NCI-H226 (cell line): ENCODE measurements around the gene KLK11.

Experiments used
- DNase-seq: peaks from one replicate; pipeline ENCODE4 v3.0.0-alpha.2; 2015

Gene KLK11

DNA sequence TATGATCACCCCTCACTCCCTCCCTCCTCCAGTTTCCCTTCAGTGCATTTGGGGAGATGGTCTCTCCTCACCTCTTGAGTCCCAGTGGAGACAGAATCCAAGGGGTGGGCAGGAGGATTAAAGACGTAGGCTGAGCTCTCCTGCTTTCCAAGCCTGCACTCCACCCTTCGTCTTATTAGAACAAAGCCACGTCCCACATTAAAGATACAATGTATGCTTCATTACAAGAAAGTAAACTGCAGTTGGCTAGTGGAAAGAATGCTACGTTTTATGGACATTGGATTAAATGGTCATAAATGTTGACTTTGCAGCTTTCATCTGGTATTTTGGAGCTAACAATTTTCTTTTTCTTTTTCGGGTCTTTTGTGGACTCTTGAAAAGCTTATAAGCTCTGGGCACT, 1.5 kb upstream of the KLK11 start:
- DNase-seq: no peak

DNA sequence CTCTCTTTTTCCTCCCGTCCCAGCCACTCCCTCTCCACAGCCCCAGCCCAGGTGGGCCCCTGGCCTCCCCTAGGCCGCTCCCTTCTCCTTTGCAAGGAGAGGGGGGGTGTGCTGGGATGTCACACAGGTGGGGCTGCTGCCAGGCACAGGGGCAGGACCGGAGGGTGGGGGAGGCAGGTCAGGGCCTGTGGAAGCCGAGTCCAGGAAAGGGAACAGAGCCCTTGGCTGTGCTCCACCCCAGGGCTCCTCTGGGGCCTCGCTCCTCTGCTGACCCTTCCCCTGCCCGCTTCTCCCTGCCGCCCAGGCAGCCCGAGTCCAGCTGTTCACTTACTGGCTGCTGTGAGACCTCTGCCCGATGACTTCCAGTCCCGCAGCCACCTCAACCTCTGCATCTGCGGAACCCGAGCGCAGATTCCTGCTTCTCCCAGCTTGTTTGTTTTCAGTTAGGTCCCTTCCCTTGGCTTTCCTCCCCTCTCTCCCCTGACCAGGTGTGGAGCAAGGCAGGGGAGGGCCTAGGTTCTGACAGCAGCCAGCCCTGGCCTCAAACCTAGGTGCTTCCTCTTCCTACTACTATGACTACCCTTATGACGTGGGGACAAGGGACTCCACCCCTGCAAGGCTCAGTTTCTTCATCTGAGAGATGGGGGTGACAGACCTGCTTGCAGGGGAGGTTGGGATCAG, 850 bp upstream of the KLK11 start:
- no peak for DNase-seq

DNA sequence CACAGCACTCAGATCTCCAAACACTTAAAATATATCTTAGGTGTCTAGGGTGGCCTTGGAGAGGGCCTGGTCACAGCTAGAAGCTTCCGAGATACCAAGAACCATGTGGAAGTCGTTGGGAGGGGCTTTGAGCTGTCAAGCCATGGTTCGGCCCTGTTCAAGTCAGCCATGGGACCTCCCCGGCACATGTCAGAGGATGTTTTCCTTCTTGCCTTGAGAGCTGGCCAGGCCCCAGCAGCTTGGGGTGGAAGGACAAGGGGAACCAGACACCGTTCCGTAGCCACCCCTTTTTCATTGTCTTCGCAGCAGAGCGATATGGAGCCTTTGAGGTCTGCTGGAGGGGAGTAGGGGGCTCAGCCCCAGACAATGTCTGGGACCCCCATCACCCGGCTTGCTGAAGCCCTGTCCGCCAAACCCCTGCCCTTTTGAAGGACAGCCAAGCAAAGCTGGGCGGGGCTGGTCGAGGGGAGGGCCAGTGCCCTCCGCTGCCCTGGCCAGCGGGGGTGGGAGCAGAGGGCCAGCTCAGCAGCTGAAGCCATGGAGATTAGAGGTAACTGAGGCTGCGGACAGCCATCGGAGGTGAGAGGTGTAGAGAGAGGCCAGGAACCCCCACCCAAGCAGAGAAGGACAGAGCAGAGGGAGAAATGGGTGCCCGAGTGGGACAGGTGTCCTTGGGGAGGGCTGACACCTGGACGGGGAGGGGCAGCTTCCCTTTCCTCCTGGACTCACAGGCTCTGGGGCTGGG, 435 bp downstream of the KLK11 start:
- peak; percentile 64 for DNase-seq

DNA sequence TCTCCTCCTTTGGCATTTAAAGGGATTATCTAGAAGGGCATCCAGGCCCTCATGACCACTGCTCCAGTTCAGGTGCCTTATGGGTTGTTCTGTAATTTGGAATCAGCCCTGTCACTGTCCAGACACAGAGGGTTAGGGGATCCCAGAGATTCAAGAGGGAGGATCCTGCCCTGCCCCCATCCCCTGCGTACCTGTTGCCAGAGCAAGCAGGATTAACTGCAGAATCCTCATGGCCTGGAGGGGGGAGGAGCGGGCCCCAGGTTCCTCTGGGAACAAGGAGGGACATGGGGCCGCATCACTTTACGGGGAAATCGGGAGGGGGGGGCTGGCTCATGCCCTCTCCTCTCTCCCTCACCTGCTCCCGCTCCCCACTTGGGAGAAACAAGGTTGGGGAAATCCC, 1.0 kb downstream of the KLK11 start:
- DNase-seq: no peak

DNA sequence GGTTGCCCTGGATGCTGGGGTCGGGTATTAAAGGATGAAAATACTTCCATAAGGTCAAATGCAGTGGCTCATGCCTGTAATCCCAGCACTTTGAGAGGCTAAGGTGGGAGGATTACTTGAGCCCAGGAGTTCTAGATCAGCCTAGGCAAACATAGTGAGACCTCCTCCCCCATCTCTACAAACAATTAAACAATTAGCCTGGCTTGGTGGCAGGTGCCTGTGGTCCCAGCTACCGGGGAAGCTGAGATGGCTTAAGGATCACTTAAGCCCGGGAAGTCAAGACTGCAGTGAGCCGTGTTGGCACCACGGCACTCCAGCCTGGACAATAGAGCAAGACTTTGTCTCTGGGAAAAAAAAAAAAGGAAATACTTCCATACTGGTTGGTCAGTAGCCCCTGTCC, 1.5 kb downstream of the KLK11 start:
- no peak for DNase-seq

DNA sequence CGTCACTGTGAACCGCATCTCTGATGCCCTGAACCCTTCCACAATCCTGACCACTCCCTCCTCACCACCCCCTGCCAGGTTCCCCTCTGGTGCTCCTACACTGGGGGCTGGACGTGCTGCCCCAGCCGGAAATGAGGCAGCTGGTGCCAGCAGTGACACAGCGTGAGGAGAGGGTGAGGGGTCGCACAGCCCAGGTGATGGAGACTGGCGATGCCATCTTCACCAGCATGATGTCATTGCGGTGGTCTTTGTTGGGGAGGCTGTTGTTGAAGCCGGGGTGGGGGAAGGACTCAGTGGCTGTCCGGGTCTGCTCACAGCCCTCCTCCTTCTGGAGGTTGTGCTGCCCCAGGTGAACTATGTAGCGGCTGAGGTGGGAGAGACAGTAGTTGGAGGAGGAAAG, 2.5 kb downstream of the KLK11 start:
- no peak for DNase-seq

DNA sequence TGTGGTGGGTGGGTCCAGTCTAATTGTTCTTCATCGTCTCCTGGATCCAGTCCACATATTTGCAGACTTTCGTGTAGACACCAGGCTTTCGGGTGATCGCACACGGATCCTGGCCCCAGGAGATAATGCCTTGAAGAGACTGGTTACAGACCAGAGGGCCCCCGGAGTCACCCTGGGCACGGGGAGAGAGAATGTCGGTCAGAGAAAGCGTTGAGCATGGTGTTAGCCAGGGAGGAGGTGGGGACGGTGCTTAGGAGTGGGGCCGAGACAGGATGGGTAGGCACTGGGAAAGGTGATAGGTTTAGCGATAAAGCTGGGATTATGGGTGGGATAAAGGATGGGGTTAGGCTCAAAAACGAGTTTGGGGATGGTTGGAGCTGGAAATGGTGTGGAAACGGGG, 3.9 kb downstream of the KLK11 start:
- no peak for DNase-seq

DNA sequence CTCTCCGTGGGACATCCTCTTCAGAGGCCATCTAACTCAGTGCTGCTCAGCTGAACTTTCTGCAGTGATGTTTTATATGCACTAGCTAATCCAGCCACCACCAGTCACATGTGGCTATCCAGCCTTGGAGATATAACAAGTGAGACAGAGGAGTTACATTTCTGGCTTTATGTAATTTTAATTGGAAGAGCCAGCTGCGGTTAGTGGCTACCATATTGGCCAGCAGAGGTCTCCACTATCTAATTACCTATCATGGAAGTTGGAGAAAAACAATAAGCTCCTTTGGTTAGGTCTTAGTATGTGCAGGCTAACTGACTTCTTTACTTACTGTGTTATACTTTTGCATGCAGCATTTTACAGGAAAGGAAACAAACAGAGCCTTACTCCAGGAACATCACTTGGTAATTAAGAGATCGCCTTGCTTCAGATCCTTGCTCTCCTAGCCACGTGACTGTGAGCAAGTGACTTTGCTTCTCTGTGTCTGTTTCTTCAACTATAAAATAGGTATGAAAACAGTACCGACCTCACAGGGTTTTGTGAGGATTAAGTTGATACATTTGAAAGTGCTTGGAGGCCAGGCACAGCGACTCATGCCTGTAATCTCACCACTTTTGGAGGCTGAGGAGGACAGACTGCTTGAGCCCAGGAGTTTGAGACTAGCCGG, 5.3 kb downstream of the KLK11 start:
- peak; percentile 31 for DNase-seq

DNA sequence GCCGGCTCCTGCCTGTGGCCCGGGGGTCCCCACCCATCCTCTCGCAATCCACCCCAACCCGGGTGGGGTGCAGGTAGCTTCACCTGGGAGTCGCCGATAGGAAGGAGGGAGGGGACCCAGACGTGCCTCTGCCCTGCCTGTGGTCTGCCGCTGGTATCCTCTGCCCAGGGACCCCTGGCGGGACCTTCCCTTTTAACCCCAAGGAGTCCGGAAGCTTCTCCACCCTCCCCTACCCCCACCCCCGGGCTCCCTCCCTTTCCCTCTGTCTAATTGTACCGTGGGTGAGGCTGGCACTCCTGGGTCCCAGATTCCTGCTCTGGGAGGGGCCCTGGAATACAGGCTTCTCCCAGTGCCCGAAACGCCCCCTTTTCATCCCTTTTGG, 6.9 kb downstream of the KLK11 start, which contains the start of gene KLK10:
KLK10 (minus strand) TSS at position 166 of the 382 bp plus-strand sequence. CDS start 579 bp downstream, outside the sequence.
- DNase-seq: peak; percentile 85

DNA sequence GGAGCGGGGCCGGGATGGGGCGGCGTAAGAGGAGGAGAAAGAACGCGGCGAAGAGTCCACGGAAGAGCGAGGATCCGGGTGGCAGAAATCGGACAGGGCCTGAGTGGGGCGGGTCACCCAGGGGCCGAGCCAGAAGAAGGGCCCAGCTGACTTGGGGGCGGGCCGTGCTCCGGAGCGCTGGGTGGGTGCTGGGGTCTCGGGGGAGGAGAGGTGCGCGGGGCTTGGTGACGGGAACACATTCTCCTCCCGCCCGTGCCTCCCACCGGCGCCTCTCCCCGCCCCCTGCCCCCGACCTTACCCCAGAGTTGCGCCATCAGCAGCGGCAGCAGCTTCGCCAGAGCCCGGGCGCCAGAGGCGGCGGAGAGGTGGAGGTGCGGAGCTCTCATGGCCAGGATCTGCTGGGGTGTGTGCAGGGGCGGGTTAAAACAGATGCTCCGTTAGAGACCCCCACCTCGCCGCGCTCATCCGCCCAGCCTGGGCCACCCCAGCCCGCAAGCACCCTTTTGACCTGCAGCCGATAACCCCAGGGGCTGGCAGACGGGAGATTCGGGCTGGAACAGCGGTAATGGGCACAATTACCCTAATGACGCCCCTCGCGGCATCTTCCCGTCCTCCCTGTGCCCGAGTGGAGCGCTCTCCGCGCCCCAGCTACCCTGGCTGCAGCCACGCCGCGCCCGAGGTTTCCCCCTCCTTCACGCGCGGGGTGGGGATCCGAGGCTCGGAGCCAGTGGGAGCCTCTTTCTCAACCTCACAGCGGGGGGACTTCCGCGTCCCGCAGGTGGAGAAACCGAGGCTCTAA, 7.5 kb downstream of the KLK11 start:
- peak; percentile 79 for DNase-seq

DNA sequence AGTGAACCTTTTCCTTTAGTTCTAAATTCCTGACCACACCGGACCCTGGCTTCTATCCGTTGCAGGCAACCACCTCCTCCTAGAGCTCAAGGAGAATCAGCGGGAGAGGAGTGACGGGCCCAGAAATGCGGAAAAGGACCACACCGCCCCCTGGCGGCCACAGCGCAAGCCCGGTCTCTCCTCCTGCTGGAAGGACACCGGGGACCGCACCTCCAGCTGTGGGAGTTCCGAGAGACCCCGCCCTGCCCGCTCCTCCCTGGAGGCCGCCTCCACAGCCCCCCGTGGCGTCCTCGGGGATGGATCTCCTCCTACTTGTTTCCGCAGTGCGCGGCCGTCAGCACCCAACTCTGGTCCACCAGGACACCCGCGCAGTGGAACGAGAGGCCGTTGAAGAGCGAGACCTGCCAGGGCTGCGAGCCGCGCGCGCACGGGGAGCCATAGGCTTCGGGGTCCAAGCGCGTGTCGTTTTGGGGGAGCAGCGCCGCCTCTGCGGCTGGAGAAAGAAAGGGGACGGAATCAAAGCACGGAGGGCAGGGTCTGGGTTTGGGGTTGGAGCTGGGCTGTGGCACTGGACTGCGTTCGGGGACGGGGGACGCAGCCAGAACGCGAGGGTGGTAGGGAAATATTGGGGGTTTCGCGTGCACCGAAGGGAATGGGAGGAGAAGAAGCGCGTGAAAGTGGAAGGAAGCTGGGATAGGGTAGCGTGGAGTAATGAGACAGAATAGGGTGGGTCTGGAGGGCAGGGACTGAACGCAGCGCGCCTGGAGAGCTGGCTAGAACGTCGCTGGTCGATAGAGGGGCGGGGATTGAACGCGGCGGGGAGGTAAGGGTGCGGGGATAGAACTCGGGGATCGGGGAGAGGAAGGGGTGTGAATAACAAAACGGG, 9.4 kb downstream of the KLK11 start:
- peak; percentile 73 for DNase-seq

DNA sequence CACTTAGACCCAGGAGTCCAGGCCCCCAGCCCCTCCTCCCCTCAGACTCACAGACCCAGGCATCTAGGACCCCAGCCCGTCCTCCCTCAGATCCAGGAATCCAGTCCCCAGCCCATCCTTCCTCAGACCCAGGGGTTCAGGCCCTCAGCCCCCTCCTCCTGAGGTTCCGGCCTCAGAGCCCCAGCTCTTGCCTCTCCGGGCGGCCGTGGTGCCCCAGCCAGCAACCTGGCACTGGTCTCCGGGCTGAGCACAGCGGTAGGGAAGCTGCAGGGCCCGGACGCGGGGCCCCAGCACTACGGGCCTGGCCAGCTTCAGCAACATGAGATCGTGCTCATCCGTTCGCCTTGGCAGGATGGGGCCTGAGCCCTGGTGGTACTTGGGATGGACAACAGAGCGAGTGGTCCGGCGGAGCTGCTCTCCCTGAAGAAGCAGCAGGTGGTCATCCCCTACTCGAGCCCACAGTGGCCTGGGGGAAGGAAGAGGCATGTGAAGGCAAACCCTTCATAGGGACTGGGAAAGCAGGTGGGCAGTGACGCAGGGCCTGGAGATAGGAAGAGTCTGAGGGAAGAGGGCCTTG, 10.6 kb downstream of the KLK11 start:
- no peak for DNase-seq

DNA sequence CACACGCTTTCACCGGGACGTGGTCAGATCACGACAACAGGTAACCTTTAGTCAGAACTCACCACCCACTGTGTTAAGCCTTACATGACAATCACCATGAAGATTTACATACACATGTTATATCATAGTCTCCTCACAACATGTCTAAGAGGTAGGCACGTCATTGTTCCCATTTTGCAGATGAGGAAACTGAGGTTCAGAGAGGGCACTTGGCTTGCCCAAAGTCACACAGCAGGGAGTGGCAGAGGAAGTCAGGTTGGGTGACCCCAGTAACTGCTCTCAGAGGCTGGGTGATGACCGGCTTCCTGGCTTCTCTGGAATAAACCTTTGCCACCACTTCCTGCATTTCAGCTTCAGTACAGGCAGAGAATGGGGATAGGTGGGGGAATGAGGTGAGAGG, 12.2 kb downstream of the KLK11 start:
- DNase-seq: no peak

DNA sequence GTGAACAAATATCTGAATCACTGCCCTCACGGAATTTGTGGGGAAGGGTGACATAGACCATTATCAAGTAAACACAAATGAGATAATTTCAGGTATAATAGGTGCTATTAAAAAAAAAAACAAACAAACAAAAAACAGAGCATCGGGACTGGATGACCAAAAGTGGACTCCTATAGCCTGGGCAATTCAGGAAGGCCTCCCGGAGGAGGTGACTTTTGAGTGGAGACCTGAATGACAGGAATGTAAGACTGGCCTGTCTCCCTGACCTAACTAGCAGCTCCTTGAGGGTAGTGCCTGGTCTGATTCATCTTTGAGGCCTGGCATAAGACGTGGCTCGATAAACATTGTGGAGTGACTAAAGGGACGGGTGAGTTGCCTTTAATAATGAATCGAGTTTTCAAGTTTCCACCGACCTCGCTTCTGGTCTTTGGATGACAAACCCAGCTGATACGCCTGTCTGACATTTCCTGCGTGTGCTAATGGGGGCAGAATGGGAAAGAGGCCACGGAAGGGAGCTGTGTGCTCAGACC, 13.7 kb downstream of the KLK11 start:
- DNase-seq: no peak

DNA sequence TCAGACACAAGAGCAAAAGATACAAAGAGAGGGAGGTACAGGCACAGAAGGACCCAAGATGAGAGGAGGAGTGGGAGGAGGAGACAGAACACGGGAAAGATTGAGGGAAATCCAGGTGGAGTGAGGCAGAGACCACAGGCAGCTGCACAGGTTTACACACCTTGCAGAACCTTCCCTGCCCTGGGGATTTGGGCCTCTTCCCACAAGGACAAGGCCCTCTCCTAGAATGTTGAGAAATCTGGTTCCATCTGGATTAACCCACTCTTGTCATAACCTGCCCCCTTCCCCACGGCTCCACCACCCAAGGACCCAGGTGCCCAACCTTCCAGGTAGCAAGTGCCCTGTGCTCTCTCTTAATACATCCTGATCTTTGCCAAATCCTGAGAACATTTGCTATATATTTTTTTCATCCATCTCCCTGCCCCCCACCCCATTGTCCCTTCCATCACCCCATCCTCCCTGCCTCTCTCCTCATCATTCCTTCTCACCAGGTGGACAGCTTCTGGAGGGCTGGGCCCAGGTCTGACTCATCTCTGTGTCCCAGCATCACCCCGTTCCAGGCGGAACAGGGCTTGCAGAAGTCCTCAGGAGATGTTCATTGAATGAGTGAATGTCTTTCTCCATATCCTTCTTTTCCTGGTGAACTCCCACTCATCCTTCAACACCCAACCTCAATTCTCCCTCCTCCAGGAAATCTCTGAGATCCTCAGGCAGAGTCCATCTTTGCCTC, 16.2 kb downstream of the KLK11 start:
- no peak for DNase-seq

DNA sequence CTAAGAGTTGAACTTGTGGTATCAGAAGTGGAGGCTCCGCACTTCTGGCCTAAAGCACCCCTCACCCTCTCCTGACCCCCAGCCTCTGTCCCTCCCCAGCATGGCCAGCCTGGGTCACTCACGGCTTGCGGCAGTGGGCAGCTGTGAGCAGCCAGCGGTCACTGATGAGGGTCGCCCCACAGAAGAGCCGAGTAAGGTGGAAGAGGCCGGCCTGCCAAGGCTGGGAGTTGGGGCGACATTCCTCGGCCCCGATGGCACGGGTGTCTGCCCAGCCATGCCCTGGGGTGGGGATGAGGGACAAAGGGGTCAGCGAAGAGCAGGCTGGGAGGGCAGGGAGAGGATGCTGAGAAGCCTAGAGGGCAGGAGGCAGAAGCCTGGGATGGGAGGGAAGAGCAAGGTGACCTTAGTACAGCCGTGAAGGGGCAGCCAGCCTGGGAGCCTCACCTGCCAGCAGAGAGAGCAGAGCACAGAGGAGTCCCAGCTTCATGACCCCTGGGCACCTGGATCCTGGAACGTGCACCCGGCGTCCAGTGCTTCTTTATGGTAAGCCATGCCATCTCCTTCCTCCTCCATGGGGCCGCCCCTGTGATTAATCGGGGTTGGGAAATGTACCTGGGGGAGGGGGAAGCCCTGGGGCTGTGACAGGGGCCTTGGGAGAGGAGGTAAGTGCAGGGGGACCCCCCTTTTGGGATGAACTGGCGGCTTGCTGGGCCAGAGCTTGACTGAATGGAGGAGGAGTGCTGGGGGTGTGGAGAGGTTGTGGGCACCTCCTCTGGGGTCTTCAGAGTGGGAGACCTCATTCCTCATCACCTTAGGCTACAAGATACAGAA, 17.1 kb downstream of the KLK11 start:
- DNase-seq: no peak

DNA sequence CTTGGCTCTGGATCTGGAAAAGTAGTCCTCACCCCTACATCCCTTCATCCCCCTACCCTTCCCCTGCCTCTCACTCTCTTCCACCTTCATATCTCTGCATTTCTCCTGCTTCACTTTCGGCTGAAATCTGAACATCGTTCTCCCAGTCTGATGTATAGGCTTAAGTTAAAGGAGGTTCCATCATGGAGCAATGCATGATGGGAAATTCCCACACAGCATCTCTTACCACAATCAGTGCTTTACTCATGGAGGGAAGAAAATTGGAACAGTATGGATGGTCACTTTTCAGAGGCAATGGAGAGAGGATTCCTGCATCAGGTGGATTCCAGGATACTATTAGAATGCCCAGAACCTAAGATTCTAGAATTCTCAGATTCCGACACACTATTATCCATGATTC, 18.9 kb downstream of the KLK11 start:
- DNase-seq: no peak

DNA sequence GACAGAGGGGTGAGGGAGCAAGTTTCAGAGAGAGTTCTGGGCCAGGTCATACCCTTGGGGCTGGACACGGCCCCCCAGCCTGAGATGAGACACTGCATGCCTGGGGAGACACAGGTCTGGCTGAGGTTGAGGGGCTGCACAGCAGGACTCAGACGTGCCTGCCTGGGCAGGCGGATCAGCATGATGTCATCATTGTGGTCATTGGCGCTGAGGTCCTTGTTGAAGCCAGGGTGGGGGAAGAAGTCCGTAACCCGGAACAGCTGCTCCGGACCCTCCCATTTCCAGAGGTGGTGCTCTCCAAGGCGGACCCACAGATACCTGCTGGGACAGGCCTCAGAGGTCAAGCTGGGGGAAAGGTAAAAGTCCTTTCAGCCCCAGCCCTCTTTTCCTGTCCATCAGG, 20.0 kb downstream of the KLK11 start:
- DNase-seq: no peak

DNA sequence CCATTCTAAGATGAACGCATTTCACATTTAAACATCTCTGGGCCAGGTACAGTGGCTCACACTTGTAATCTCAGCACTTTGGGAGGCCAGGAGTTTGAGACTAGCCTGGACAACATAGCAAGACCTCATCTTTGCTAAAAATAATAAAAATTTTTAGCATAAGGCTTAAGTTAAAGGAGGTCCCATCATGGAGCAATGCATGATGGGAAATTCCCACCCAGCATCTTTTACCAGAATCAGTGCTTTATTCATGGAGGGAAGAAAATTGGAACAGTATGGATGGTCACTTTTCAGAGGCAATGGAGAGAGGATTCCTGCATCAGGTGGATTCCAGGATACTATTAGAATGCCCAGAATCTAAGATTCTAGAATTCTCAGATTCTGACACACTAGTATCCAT, 21.2 kb downstream of the KLK11 start:
- no peak for DNase-seq

DNA sequence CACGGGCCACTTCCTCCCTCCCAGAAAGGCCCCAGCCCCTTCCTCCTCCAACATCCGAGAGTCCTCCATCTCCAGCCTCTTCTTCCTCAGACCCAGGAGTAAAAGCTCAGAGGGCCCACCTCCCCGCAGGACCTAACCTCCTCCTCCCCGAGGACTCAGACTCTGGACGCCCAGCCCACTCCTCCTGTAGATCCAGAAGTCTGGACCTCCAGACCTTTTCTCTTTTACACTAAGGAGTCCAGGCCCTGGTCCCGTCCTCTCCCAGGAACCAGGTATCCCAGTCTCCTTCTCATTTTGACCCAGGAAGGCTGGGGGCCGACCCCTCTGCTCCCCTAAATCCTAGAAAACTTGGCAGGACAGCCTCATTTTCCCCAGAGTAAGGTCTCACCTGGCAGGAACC, 23.1 kb downstream of the KLK11 start:
- no peak for DNase-seq
